Measurements from ENCODE around the gene CDH4.

CDH4 gene

DNA sequence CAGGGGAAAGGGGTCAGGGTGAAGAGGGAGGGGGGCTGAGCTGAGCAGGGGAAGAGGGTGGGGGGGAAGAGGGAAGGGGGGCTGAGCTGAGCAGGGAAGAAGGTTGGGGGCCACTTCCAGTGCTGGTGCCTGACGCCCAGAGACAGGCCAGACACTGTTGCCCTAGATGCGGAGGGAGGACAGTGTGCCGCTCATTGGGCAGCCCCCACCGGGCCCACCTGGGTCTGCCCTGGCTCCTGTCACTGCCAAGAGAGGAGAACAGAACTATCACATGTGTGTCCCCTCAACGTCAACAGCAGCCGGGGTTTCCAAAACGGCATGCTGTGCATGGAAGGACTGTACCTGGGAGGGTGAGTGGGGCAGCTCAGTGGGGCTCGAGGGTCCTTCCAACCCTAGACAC lies 342.1 kb downstream of the CDH4 start:
- ChIA-PET CTCF (no interaction called here), POLR2A (no interaction called here)
- no peaks in the 10 kb centered on the region for H3K36me3 ChIP-seq (ENCODE audit: control insufficient read depth in 2 of 2, insufficient read depth in 1 of 2, low read length in 2 of 2)
- no peaks in the 10 kb centered on the region for H3K4me1 ChIP-seq (ENCODE audit: control insufficient read depth, insufficient read depth, low read length)
- no peak overlapping the region for H3K4me3 ChIP-seq (ENCODE audit: low read depth, low read length)
- no peak overlapping the region for H3K27ac ChIP-seq (ENCODE audit: extremely low read depth, low read depth, low read length)
- no peaks in the 10 kb centered on the region for H3K9me3 ChIP-seq (ENCODE audit: control insufficient read depth, insufficient read depth, low read depth, low read length)
- TF ChIP-seq OSR2 (tag by site-specific recombination; IDR thresholded peaks at IDR 0.05) (no peak), ZNF350 (tag by site-specific recombination; IDR thresholded peaks at IDR 0.05) (no peak), ZXDB (tag by site-specific recombination; IDR thresholded peaks at IDR 0.05) (no peak), ZNF530 (tag by site-specific recombination; IDR thresholded peaks at IDR 0.05; ENCODE audit: low read depth) (no peak), ZNF221 (tag by site-specific recombination; IDR thresholded peaks at IDR 0.05; ENCODE audit: borderline replicate concordance) (no peak), ZNF513 (tag by site-specific recombination; IDR thresholded peaks at IDR 0.05) (no peak), TCF7L2 (IDR thresholded peaks at IDR 0.05; ENCODE audit: borderline replicate concordance, low read depth, low read length) (no peak), ZBTB21 (tag by site-specific recombination; IDR thresholded peaks at IDR 0.05) (no peak), MEIS1 (CRISPR knock-in tag; IDR thresholded peaks at IDR 0.05; ENCODE audit: borderline replicate concordance) (no peak)
- TF ChIP-seq, protein P1, sequence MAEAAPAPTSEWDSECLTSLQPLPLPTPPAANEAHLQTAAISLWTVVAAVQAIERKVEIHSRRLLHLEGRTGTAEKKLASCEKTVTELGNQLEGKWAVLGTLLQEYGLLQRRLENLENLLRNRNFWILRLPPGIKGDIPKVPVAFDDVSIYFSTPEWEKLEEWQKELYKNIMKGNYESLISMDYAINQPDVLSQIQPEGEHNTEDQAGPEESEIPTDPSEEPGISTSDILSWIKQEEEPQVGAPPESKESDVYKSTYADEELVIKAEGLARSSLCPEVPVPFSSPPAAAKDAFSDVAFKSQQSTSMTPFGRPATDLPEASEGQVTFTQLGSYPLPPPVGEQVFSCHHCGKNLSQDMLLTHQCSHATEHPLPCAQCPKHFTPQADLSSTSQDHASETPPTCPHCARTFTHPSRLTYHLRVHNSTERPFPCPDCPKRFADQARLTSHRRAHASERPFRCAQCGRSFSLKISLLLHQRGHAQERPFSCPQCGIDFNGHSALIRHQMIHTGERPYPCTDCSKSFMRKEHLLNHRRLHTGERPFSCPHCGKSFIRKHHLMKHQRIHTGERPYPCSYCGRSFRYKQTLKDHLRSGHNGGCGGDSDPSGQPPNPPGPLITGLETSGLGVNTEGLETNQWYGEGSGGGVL (tag by site-specific recombination; IDR thresholded peaks at IDR 0.05), result no peak
- TF ChIP-seq, protein P2, sequence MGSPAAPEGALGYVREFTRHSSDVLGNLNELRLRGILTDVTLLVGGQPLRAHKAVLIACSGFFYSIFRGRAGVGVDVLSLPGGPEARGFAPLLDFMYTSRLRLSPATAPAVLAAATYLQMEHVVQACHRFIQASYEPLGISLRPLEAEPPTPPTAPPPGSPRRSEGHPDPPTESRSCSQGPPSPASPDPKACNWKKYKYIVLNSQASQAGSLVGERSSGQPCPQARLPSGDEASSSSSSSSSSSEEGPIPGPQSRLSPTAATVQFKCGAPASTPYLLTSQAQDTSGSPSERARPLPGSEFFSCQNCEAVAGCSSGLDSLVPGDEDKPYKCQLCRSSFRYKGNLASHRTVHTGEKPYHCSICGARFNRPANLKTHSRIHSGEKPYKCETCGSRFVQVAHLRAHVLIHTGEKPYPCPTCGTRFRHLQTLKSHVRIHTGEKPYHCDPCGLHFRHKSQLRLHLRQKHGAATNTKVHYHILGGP (tag by site-specific recombination; IDR thresholded peaks at IDR 0.05), result no peak
- TF ChIP-seq, protein P3, sequence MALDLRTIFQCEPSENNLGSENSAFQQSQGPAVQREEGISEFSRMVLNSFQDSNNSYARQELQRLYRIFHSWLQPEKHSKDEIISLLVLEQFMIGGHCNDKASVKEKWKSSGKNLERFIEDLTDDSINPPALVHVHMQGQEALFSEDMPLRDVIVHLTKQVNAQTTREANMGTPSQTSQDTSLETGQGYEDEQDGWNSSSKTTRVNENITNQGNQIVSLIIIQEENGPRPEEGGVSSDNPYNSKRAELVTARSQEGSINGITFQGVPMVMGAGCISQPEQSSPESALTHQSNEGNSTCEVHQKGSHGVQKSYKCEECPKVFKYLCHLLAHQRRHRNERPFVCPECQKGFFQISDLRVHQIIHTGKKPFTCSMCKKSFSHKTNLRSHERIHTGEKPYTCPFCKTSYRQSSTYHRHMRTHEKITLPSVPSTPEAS (tag by site-specific recombination; IDR thresholded peaks at IDR 0.05), result no peak
- TF ChIP-seq, protein P4, sequence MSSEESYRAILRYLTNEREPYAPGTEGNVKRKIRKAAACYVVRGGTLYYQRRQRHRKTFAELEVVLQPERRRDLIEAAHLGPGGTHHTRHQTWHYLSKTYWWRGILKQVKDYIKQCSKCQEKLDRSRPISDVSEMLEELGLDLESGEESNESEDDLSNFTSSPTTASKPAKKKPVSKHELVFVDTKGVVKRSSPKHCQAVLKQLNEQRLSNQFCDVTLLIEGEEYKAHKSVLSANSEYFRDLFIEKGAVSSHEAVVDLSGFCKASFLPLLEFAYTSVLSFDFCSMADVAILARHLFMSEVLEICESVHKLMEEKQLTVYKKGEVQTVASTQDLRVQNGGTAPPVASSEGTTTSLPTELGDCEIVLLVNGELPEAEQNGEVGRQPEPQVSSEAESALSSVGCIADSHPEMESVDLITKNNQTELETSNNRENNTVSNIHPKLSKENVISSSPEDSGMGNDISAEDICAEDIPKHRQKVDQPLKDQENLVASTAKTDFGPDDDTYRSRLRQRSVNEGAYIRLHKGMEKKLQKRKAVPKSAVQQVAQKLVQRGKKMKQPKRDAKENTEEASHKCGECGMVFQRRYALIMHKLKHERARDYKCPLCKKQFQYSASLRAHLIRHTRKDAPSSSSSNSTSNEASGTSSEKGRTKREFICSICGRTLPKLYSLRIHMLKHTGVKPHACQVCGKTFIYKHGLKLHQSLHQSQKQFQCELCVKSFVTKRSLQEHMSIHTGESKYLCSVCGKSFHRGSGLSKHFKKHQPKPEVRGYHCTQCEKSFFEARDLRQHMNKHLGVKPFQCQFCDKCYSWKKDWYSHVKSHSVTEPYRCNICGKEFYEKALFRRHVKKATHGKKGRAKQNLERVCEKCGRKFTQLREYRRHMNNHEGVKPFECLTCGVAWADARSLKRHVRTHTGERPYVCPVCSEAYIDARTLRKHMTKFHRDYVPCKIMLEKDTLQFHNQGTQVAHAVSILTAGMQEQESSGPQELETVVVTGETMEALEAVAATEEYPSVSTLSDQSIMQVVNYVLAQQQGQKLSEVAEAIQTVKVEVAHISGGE (tag by site-specific recombination; conservative IDR thresholded peaks at IDR 0.05; ENCODE audit: low read depth), result no peak

DNA sequence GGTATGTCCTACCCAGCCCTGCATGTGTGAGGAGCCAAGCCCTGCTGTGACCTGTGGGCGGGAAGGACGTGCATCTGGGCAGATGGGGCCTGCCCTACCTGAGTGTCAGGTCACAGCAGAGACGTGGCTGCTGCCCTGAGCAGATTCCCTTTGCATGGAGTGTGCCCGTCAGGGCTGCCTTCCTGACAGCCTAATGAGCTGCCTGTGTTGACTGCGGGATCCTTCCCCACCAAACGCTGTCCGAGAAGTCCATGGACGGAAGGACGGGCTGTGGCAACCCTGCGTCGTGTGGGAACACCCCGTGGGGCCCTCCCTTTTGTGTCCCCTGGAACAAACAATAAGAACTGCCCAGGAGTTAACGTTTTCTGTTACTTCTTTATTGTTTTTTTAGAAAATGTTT lies 343.2 kb downstream of the CDH4 start:
- no peaks in the 10 kb centered on the region for H3K36me3 ChIP-seq (ENCODE audit: control insufficient read depth in 2 of 2, insufficient read depth in 1 of 2, low read length in 2 of 2)
- H3K4me1 ChIP-seq (ENCODE audit: control insufficient read depth, insufficient read depth, low read length), result no peaks in the 10 kb centered on the region
- no peak overlapping the region for H3K27ac ChIP-seq (ENCODE audit: extremely low read depth, low read depth, low read length)
- ChIA-PET CTCF (no interaction called here), POLR2A (no interaction called here)
- no peak overlapping the region for H3K4me3 ChIP-seq (ENCODE audit: low read depth, low read length)
- no peaks in the 10 kb centered on the region for H3K9me3 ChIP-seq (ENCODE audit: control insufficient read depth, insufficient read depth, low read depth, low read length)
- no peak for TF ChIP-seq WT1 (tag by site-specific recombination; IDR thresholded peaks at IDR 0.05)
- TF ChIP-seq TRIM28 (IDR thresholded peaks at IDR 0.05; ENCODE audit: borderline replicate concordance, low read length), result no peak
- TF ChIP-seq, protein P5, sequence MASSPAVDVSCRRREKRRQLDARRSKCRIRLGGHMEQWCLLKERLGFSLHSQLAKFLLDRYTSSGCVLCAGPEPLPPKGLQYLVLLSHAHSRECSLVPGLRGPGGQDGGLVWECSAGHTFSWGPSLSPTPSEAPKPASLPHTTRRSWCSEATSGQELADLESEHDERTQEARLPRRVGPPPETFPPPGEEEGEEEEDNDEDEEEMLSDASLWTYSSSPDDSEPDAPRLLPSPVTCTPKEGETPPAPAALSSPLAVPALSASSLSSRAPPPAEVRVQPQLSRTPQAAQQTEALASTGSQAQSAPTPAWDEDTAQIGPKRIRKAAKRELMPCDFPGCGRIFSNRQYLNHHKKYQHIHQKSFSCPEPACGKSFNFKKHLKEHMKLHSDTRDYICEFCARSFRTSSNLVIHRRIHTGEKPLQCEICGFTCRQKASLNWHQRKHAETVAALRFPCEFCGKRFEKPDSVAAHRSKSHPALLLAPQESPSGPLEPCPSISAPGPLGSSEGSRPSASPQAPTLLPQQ (tag by site-specific recombination; IDR thresholded peaks at IDR 0.05), result no peak
- no peak for TF ChIP-seq ZNF140 (tag by site-specific recombination; IDR thresholded peaks at IDR 0.05)
- no peak for TF ChIP-seq ZNF654 (tag by site-specific recombination; IDR thresholded peaks at IDR 0.05; ENCODE audit: low read depth)
- no peak for TF ChIP-seq TSHZ1 (tag by site-specific recombination; IDR thresholded peaks at IDR 0.05; ENCODE audit: borderline replicate concordance)
